ACHN (cell line): ENCODE measurements around the gene FUS.

Experiments
- DNase-seq: peaks from one replicate; pipeline ENCODE4 v3.0.0-alpha.2; 2015
- in situ Hi-C: cut with HindIII; loops from 2 replicates; pipeline ENCODE4 v1.10.0; 2017; ENCODE audit warnings: low sequenced_read_pairs, low pct_ligation_motif_present, low pct_unique_long_range_greater_than_20kb

Gene FUS

GRCh38 chr16:31216422-31217135, 36.6 kb downstream of the FUS start, which contains the start of gene PYDC1:
Gene PYDC1 (minus strand): TSS chr16:31217135. CDS start chr16:31217028, 107 bp downstream.
- in situ Hi-C loops, result no loop called here
- DNase-seq, result no peak

- in situ Hi-C loops, result no loop called here
- no peak for DNase-seq
These were observed 37.2 kb downstream of the FUS start for GRCh38 chr16:31217136-31217530.

- DNase-seq, result no peak
- in situ Hi-C loops, result no loop called here
These were observed 39.3 kb downstream of the FUS start for GRCh38 chr16:31219154-31219741.

- DNase-seq, result no peak
- in situ Hi-C loops, result no loop called here
These were observed 41.6 kb downstream of the FUS start for GRCh38 chr16:31221357-31222160.

- in situ Hi-C loops, result no loop called here
- no peak for DNase-seq
These were observed 43.1 kb downstream of the FUS start for GRCh38 chr16:31223044-31223443.

GRCh38 chr16:31224092-31224955, 44.4 kb downstream of the FUS start:
- DNase-seq, result no peak

GRCh38 chr16:31225193-31225592, 45.3 kb downstream of the FUS start:
- no peak for DNase-seq
- in situ Hi-C loops, result no loop called here

More at GRCh38 chr16:31224092-31224955, 44.4 kb downstream of the FUS start:
- in situ Hi-C loops, result no loop called here

- DNase-seq, result no peak
- in situ Hi-C loops, result no loop called here
These were observed 48.3 kb downstream of the FUS start for GRCh38 chr16:31228206-31228605.

- in situ Hi-C loops, result no loop called here
- DNase-seq, result no peak
These were observed 49.6 kb downstream of the FUS start for GRCh38 chr16:31229501-31229900.

- in situ Hi-C loops, result no loop called here
- no peak for DNase-seq
These were observed 58.1 kb downstream of the FUS start for GRCh38 chr16:31238041-31238440.
